Neural cell (in vitro differentiated cells): ENCODE measurements around the gene CTSH. TPM values are rescaled to one million over a fixed set of nuclear protein-coding genes. Genes with fewer than 3 reads are reported as not detected.

ENCODE experiments used
- H2AFZ ChIP-seq: fragments of 200-600, 300-800 bp; sonication (generic), shearing (Covaris generic); 2 replicates; pipeline ENCODE4 v1.6.0; 2014; ENCODE audit warnings: low read depth, mild to moderate bottlenecking, antibody characterized with exemption, low read length, moderate library complexity
- H3F3A ChIP-seq: fragments of 200-600 bp; shearing (Covaris generic); 2 replicates; pipeline ENCODE4 v1.6.1; 2016; ENCODE audit warnings: mild to moderate bottlenecking, moderate library complexity, mixed read lengths, antibody characterized with exemption, low read length; ENCODE audit not compliant: insufficient read depth, poor library complexity, severe bottlenecking
- H3K27ac ChIP-seq: fragments of 200-600, 300-800 bp; sonication (generic), shearing (Covaris generic); 2 replicates; pipeline ENCODE4 v1.5.1; 2014; ENCODE audit warnings: mild to moderate bottlenecking, low read length, moderate library complexity
- H3K27me3 ChIP-seq: fragments of 300-800, 200-600 bp; sonication (generic), shearing (Covaris generic); 2 replicates; pipeline ENCODE4 v1.6.0; 2014; ENCODE audit warnings: mild to moderate bottlenecking, low read depth, low read length, moderate library complexity; ENCODE audit not compliant: insufficient read depth
- H3K36me3 ChIP-seq: fragments of 300-800, 200-600 bp; sonication (generic), shearing (Covaris generic); 2 replicates; pipeline ENCODE4 v1.5.1; 2014; ENCODE audit warnings: mild to moderate bottlenecking, antibody characterized with exemption, low read length, moderate library complexity; ENCODE audit not compliant: insufficient read depth
- H3K4me2 ChIP-seq: fragments of 300-800, 200-600 bp; sonication (generic), shearing (Covaris generic); 2 replicates; pipeline ENCODE4 v1.6.0; 2014; ENCODE audit warnings: mild to moderate bottlenecking, low read length
- H3K4me3 ChIP-seq: fragments of 300-800, 200-600 bp; sonication (generic), shearing (Covaris generic); 2 replicates; pipeline ENCODE4 v1.5.1; 2014; ENCODE audit warnings: mild to moderate bottlenecking, low read length, moderate library complexity
- H3K79me2 ChIP-seq: fragments of 200-600 bp; shearing (Covaris generic); replicated peaks from 2 replicates; pipeline ENCODE4 v1.6.0; 2014; ENCODE audit warnings: mild to moderate bottlenecking, low read length, moderate library complexity; ENCODE audit not compliant: insufficient read depth
- H3K9ac ChIP-seq: fragments of 300-800, 200-600 bp; sonication (generic), shearing (Covaris generic); 2 replicates; pipeline ENCODE4 v1.6.1; 2016; ENCODE audit warnings: mild to moderate bottlenecking, low read length, mixed read lengths
- H3K9me2 ChIP-seq: fragments of 200-600 bp; shearing (Covaris generic); 2 replicates; pipeline ENCODE4 v1.6.1; 2016; ENCODE audit warnings: mild to moderate bottlenecking, low read length, mixed read lengths; ENCODE audit not compliant: insufficient read depth
- H3K9me3 ChIP-seq: fragments of 200-600, 300-800 bp; sonication (generic), shearing (Covaris generic); 2 replicates; pipeline ENCODE4 v1.6.1; 2016; ENCODE audit warnings: mild to moderate bottlenecking, mixed run types, low read length, moderate library complexity, mixed read lengths
- H4K20me1 ChIP-seq: fragments of 200-600 bp; shearing (Covaris generic); 2 replicates; pipeline ENCODE4 v1.6.1; 2016; ENCODE audit warnings: mild to moderate bottlenecking, mixed run types; ENCODE audit not compliant: insufficient read depth
- EP300 ChIP-seq: fragments of 450-650 bp; conservative IDR thresholded peaks from 2 replicates; pipeline ENCODE4 v1.6.1; 2014; ENCODE audit warnings: antibody characterized with exemption, mild to moderate bottlenecking, moderate library complexity; ENCODE audit not compliant: poor library complexity, severe bottlenecking
- EZH2 ChIP-seq: fragments of 200-600, 300-800 bp; shearing (Covaris generic), sonication (generic); IDR thresholded peaks from 2 replicates; pipeline ENCODE4 v1.6.1; 2014; ENCODE audit warnings: antibody characterized with exemption, low read length, borderline replicate concordance, mild to moderate bottlenecking; ENCODE audit not compliant: insufficient read depth, poor library complexity, severe bottlenecking
- MXI1 ChIP-seq: fragments of 450-650 bp; conservative IDR thresholded peaks from 2 replicates; pipeline ENCODE4 v1.6.1; 2014; ENCODE audit warnings: antibody characterized with exemption, mild to moderate bottlenecking; ENCODE audit not compliant: poor library complexity, severe bottlenecking
- POLR2AphosphoS5 ChIP-seq: IDR thresholded peaks from 2 replicates; pipeline ENCODE4 v1.6.1; 2012
- RAD21 ChIP-seq: fragments of 450-650 bp; conservative IDR thresholded peaks from 2 replicates; pipeline ENCODE4 v1.6.1; 2014; ENCODE audit warnings: antibody characterized with exemption, mild to moderate bottlenecking, moderate library complexity
- SMC3 ChIP-seq: fragments of 450-650 bp; conservative IDR thresholded peaks from 2 replicates; pipeline ENCODE4 v1.6.1; 2014; ENCODE audit warnings: antibody characterized with exemption, mild to moderate bottlenecking, moderate library complexity; ENCODE audit not compliant: poor library complexity
- TAF1 ChIP-seq: IDR thresholded peaks from 2 replicates; pipeline ENCODE4 v1.6.1; 2012; ENCODE audit warnings: low read depth
- polyA plus RNA-seq: library from polyadenylated mRNA; depleted of rRNA; stranded (reverse); fragments of >200 nt; gene quantifications from 2 replicates; pipeline ENCODE4 v1.2.3, GENCODE V29; 2014
- TF ChIP-seq, protein P1 (sequence below): fragments of 450-650 bp; IDR thresholded peaks from 2 replicates; pipeline ENCODE4 v1.5.1; 2014; ENCODE audit warnings: antibody characterized with exemption, mild to moderate bottlenecking, moderate library complexity; ENCODE audit not compliant: poor library complexity, severe bottlenecking
- TF ChIP-seq, protein P2 (sequence below): IDR thresholded peaks from 2 replicates; pipeline ENCODE4 v1.6.1; 2012; ENCODE audit warnings: borderline replicate concordance

Gene CTSH
- polyA plus RNA-seq, 1 donor from 2014 or later: 3.3 TPM

DNA sequence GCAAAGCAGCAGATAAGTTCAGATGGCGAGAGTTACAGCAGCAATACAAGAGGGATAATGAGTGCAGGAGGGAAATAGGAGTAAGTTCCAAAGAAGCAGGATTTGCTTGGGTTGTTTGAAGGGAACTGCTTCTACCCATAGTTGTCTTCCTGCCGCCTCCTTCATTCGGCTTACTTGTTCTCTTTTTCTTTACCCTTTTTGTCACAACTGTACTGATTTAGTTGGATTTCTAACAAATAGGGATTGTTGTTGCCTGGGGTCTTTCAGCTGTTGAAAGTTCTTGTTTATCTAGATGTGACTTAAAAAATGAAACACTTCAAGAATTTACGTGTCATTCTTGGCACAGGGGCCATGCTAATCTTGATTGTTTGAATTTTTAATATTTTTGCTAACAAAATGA, 46.3 kb downstream of the CTSH start:
- H3K4me2 ChIP-seq: no peak overlapping the region
- no peaks in the 10 kb centered on the region for H3K9me3 ChIP-seq
- H4K20me1 ChIP-seq: peaks cover 17% of the 10 kb centered on the region
- peaks cover 8% of the 10 kb centered on the region for H3K36me3 ChIP-seq
- no peak overlapping the region for H2AFZ ChIP-seq
- no peaks in the 10 kb centered on the region for H3F3A ChIP-seq
- H3K9me2 ChIP-seq: no peaks in the 10 kb centered on the region
- H3K4me3 ChIP-seq: no peak overlapping the region
- H3K9ac ChIP-seq: no peak overlapping the region
- no peak for TF ChIP-seq SMC3
- no peak for TF ChIP-seq EZH2
- no peak for TF ChIP-seq POLR2AphosphoS5
- TF ChIP-seq, protein P1, sequence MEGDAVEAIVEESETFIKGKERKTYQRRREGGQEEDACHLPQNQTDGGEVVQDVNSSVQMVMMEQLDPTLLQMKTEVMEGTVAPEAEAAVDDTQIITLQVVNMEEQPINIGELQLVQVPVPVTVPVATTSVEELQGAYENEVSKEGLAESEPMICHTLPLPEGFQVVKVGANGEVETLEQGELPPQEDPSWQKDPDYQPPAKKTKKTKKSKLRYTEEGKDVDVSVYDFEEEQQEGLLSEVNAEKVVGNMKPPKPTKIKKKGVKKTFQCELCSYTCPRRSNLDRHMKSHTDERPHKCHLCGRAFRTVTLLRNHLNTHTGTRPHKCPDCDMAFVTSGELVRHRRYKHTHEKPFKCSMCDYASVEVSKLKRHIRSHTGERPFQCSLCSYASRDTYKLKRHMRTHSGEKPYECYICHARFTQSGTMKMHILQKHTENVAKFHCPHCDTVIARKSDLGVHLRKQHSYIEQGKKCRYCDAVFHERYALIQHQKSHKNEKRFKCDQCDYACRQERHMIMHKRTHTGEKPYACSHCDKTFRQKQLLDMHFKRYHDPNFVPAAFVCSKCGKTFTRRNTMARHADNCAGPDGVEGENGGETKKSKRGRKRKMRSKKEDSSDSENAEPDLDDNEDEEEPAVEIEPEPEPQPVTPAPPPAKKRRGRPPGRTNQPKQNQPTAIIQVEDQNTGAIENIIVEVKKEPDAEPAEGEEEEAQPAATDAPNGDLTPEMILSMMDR: no peak
- TF ChIP-seq EP300: no peak
- no peak for TF ChIP-seq MXI1
- TF ChIP-seq RAD21: no peak
- TF ChIP-seq, protein P2, sequence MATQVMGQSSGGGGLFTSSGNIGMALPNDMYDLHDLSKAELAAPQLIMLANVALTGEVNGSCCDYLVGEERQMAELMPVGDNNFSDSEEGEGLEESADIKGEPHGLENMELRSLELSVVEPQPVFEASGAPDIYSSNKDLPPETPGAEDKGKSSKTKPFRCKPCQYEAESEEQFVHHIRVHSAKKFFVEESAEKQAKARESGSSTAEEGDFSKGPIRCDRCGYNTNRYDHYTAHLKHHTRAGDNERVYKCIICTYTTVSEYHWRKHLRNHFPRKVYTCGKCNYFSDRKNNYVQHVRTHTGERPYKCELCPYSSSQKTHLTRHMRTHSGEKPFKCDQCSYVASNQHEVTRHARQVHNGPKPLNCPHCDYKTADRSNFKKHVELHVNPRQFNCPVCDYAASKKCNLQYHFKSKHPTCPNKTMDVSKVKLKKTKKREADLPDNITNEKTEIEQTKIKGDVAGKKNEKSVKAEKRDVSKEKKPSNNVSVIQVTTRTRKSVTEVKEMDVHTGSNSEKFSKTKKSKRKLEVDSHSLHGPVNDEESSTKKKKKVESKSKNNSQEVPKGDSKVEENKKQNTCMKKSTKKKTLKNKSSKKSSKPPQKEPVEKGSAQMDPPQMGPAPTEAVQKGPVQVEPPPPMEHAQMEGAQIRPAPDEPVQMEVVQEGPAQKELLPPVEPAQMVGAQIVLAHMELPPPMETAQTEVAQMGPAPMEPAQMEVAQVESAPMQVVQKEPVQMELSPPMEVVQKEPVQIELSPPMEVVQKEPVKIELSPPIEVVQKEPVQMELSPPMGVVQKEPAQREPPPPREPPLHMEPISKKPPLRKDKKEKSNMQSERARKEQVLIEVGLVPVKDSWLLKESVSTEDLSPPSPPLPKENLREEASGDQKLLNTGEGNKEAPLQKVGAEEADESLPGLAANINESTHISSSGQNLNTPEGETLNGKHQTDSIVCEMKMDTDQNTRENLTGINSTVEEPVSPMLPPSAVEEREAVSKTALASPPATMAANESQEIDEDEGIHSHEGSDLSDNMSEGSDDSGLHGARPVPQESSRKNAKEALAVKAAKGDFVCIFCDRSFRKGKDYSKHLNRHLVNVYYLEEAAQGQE: no peak
- TF ChIP-seq TAF1: no peak
- H3K27me3 ChIP-seq: no peaks in the 10 kb centered on the region
- peaks cover 34% of the 10 kb centered on the region for H3K79me2 ChIP-seq
- no peak overlapping the region for H3K27ac ChIP-seq

DNA sequence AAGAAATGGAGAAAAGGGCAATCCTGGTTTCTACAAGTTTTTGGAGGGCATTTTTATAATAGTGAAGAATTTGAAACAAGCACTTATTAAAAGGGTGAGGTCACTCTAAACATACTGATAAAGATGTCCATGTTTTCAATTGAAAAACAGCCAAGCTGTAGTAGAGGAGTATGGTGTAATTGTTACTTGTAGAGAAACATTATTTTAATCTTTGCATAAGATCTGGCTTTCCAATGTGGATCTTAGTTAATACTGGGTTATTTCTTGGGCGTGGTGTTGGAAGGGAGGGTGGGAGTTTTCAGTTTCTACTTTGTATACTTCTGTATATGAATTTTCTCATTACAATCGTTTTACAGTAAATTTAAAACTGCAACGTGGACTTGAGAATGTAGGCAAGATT, 49.4 kb downstream of the CTSH start:
- Histone ChIP-seq H3K9ac (no peak overlapping the region), H3F3A (no peaks in the 10 kb centered on the region), H3K27ac (no peak overlapping the region), H3K9me3 (no peaks in the 10 kb centered on the region), H3K4me3 (no peak overlapping the region), H2AFZ (no peak overlapping the region), H4K20me1 (peaks cover 17% of the 10 kb centered on the region), H3K27me3 (no peaks in the 10 kb centered on the region), H3K4me2 (no peak overlapping the region), H3K9me2 (no peaks in the 10 kb centered on the region), H3K36me3 (peaks cover 8% of the 10 kb centered on the region), H3K79me2 (peaks cover 52% of the 10 kb centered on the region)
- TF ChIP-seq RAD21: no peak
- TF ChIP-seq TAF1: no peak
- no peak for TF ChIP-seq POLR2AphosphoS5
- TF ChIP-seq EP300: no peak
- no peak for TF ChIP-seq SMC3
- TF ChIP-seq, protein P2: no peak
- TF ChIP-seq, protein P1: no peak
- no peak for TF ChIP-seq MXI1
- no peak for TF ChIP-seq EZH2
